RPMI8226 (cell line): ENCODE data around the gene FBN1.

Experiments used
- DNase-seq: peaks from one replicate; pipeline ENCODE4 v3.0.0-alpha.2; 2015

FBN1 gene

DNA sequence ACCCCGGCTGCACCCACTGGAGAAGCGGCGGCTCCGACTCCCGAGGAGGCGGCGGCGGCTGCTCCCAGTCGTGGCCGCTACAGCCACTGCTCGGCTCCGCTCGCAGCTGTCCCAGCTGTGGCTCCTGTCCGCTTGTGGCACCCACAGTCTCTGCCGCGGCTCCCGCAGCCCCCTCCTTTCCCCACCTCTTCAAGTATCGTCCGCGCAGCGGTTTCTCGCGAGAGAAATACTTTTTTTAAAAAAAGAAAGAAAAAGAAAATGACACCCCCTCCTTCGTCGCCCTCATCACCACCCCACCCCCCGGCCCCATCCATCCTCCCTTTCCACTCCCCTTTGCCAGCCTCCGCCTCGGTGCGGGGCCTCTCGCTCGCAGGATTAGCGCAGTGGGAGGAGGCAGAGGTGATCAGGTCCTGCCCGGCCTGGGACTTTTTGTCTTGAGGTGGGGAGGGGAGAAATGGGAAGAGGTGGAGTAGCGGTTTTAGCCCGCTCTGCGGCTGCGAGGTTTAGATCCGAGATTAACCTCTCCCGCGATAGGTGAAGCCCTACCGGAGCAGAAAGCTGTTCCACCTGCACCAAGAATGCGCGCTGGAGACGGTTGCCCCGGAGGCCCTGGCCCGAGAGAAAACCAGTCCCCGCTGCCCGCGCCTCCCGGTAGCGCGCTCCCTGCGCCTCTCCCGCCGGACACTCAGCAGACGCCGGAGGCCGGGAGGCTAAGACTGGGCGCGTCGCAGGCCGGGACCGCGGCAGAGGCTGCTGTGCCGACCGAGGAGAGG lies at the start of gene FBN1:
Gene FBN1 (minus strand): TSS at position 152 of the 773 bp plus-strand sequence. CDS start 940 bp downstream, outside the sequence.
- DNase-seq = peak; percentile 28

DNA sequence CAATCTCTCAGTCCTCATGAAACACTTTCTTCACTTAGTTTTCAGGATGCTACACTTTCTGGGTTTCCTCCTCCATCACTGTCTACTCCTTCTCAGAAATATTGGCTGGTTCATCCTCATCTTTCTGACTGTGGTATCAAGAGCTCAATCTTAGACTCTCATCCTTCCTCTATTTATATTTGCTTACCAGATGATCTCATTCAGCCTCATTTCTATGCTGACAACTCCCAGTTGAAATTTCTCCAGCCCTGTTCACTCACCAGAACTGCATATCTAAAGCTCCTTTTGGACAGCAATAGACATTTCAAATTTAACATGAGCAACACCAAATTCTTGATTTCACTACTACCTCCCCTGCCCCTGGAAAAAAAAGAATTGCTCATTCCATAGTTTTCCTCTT lies 48.0 kb upstream of the FBN1 start:
- DNase-seq = no peak

DNA sequence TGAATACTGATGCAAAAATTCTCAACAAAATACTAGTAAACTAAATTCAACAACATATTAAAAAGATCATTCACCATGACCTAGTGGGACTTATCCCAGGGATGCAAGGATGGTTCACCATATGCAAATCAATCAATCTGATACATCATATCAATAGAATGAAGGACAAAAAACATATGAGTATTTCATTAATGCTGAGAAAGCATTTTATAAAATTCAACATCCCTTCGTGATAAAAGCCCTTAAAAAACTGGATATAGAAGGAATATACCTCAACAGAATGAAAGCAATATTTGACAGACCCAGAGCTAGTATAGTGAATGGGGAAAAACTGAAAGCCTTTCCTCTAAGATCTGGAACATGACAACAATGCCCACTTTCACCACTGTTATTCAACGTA lies 43.0 kb upstream of the FBN1 start:
- no peak for DNase-seq

DNA sequence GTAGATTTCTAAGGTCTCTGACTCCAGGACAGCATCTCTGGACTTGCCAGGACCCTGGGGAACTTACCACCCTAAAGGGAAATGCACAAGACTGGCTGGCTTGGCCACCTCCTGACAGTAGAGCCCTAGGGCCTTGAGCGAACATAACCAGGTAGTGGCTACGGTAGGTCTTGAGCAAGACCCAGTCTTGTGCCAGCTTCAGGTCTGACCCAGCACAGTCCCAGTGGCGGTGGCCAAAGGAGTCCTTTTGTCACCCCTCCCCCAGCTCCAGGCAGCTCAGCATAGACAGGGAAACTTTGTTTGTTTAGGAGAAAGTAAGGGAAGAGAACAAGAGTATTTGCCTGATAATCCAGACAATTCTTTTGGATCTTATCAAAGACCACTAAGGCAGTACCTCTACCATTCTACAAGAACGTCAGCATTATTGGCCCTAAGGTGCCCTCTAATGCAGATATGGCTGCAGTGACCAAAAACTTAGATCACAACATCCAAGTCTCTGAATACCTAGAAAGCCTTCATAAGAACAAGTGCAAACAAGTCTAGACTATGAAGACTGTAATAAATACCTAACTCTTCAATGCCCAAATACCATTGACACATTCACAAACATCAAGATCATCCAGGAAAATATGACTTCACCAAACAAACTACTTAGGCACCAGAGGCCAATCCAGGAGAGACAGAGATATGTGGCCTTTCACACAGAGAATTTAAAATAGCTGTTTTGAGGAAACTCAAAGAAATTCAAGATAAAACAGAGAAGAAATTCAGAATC lies 38.7 kb upstream of the FBN1 start:
- no peak for DNase-seq

DNA sequence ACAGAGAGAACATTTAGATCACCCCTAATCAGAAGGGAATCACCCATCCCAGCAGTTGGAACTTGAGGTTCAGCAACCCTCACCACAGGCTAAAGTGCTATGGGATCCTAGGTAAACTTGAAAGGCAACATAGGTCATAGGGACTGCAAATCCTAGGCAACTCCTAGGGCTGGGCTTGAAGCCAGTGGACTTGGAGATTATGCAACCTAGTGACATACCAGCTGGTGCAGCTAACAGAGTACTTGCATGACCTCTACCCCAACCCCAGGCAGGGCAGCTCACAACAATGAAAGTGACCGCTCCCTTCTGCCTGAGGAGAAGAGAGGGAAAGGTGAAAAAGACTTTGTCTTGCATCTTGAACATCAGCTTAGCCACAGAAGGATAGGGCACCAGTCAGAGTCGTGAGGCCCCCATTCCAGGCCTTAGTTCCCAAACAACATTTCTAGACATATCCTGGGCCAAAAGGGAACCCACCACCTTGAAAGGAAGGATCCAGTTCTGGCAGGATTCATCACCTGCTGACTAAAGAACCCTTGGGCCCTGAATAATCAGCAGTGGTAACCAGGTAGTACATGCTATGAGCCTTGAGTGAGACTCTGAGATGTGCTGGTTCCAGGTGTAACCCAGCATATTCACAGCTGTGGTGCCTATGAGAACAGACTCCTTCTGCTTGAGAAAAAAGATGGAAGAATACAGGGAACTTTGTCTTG lies 37.6 kb upstream of the FBN1 start:
- DNase-seq = no peak

DNA sequence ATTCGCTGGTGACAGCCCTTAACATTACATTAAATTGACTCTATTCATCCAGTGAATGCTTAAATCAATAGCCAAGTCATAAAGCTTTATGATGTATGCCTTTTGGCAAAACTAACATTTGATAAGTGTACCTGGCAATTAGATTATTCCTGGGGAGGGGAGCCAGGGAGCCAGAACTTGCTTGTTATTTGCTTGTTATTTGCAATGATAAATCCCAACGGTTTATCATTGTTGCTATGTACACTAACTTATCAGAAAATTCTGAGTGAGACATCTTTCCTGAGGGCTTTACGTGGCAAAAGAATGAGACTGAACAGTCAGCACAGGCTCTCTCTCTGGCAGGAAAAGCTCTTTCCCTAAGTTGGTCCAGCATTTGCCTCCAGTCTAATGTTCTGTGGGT lies 35.8 kb upstream of the FBN1 start:
- no peak for DNase-seq

DNA sequence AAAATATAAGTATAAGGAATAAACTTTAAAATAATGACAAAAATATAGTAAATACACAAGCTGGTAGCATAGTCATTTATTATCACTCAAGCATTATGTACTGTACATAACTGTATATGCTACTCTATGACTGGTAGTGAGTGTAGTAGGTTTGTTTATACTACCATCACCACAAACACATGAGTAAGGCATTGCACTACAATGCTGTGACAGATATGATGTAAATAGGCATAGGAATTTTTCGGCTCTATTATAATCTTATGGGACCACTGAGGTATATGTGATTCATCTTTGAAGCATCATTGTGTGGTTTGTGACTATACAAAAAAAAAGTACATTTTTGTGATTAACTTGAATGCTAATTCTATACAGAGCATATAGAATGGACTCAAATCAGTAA lies 35.3 kb upstream of the FBN1 start:
- no peak for DNase-seq

DNA sequence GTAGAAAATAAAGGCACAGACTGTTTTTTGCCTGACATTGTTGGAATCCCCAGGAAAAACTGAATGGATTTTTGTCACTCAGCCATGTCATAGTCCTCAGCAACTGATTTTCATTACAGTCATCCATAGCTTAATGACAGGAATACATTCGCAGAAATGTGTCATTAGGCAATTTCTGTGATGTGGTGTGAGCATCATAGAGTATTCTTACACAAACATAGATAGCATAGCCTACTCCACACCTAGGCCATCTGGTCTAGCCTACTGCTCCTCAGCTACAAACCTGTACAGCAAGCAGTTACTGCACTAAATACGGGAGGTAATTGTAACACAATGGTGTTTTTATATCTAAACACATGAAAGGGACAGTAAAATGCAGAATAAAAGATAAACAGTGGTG lies 34.4 kb upstream of the FBN1 start:
- no peak for DNase-seq

DNA sequence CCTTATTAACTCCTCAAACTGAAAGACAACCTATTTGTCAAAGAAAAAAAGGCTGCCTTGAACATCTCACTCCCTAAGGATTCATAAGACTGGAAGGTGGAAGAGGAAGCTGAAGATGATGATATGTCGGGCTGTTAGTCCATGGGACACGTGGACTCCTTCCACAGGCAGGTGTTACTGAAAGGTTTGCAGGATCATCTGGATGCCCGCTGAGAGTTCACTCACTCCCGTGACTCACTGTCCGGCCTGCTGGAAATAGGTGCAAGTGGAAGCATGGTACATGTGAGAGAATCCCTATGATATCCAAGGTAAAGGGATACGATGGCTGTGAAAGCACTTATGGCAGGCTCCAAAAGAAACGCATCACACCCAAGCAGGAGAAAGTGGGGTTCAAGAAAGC lies 33.3 kb upstream of the FBN1 start:
- DNase-seq = no peak

DNA sequence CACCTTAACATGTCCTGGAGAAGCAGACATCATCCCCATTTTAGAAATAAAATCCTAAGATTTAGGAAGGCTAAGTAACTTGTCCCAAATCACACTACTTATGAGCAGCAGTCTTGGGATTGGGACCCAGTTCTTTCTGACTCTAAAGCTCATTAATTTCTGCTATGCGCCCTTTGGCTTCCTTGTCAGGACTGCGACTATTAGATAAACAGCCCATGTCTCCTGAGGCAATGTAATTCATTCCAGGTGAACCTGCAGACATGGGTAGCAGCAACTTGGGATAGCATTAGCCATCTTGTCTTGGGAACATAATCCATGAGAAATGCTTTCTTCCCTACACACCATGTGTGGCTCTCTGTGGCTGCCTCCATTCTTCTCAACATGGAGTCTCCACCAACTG lies 32.3 kb upstream of the FBN1 start:
- DNase-seq = no peak

DNA sequence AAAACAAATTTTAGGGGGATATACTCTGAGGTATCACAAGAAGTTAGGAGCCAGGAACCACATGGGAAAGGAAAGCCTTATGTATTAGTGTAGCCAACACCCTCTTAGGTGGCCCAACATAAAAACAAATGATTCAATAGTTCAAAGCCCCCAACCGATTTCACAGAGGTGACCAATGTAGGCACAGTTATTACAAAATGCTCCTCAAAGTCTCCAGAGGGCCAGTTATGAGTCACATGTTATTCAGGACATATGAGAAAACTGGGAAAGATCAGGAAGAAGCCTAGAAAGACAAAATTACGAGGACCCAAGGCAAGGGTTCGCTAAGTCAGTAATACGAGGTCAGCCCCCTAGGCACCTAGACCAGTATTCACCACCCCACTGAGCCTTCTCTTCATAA lies 29.9 kb upstream of the FBN1 start:
- no peak for DNase-seq

DNA sequence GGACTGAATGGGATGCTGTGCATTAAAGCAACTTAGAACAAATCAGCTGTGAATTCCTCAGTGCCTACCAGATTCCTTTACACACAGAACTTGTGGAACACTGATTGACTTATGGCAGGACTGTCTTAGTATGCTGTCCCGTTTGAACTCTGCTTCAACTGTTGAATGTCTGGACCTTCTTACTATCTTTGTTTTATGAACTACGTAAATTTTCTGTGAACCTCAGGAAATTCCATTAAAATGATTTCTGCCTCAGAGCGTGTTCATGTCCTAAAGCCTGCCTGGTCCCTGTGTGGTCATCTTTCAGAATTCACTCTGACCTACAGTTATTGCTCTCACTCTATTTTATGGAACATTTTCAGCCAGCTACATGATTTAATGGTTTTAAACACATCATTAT lies 29.4 kb upstream of the FBN1 start:
- no peak for DNase-seq

DNA sequence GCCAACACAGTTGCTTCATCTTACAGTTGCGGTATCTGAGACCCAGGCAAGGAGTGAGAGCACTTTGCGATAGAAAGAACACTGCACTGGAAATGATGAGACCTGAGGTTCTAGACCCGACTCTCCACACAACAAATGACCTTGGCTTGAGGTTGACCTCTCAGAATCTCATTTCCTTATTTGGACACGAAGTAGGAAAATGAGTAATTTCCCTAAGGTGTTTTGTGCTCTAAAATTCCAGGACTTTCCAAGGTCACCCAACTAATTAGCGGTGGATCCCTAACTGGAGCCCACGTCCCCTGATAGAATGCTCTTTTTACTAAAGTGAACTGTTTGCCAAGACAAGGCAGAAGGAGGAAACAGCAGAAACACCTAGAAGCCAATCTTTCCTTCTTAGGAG lies 26.7 kb upstream of the FBN1 start:
- DNase-seq = no peak

DNA sequence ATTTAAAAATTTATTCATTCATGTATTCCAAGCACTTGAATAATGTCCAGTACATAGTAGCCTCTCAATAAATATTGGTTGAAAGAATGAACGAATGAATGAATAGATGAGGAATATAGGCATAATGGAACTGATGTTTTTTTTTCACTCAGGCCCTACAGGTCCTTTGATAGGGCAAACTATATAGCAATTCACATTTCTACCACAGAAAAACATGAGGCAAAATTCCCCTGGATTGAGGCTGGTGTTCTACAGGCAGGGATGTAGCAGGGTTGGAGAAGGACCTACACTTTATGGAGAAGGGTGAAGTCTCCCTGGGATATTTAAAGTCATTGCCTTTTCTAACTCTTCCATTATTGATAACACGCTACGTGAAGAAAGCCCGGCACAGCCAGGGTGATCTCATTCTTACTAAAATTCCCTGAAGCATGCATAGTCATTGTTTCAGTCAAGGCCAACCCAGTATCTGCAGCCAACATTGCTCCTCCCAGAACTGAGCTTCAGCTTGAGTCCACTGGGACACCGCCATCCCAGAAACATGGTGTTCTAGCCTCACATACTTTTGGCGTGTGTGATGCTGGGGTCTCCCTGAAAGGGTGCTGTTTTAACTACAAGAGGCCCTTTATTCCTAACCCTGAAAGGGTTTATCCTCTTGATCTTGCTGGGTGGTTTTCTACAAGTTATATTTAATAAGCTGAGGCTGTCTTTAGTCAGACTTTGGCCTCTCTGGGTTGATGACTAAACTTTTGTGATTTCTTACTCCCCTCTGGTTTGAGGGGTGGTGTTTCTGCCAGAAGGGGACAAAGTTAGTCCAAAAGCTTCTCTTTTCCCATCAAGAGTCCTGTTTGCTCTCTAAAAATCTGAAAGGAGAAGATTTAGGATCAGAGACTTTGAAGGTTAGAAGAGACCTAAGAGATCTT lies 25.9 kb upstream of the FBN1 start:
- no peak for DNase-seq

DNA sequence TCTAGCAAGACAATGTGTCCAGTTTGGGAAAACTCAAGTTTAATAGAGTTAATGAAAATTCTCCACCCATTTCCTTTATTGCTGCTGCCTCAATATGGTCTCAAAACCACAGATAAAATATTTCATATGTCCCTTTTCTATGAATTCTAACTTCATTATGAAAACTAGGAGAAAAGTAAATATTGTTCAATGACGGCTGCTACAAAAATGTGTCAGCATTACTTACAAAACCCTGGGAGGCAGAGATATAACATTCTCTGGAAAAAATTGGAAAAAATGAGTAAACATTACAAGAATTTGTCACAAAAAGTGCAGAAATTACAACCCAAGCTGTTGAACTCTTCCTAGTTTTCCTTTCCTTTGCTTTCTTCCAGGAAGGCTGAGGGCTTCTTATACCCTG lies 22.2 kb upstream of the FBN1 start:
- DNase-seq = no peak

DNA sequence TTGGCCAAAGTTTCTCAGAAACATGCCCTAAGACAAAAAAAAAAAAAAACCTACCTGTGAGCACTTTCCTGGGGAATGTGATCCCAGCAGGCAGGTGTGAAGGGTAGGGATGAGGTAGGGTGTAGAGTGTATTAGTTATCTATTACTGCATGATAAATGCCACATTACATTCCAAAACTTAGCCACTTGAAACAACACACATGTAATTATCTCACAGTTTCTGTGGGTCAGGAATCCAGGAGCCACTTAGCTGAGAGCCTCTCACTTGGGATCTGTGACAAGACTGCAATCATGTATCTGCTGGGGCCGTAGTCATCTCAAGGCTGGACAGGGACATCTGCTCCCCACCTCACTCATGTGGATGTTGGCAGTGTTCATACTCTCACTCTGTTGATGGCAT lies 18.9 kb upstream of the FBN1 start:
- DNase-seq = no peak

DNA sequence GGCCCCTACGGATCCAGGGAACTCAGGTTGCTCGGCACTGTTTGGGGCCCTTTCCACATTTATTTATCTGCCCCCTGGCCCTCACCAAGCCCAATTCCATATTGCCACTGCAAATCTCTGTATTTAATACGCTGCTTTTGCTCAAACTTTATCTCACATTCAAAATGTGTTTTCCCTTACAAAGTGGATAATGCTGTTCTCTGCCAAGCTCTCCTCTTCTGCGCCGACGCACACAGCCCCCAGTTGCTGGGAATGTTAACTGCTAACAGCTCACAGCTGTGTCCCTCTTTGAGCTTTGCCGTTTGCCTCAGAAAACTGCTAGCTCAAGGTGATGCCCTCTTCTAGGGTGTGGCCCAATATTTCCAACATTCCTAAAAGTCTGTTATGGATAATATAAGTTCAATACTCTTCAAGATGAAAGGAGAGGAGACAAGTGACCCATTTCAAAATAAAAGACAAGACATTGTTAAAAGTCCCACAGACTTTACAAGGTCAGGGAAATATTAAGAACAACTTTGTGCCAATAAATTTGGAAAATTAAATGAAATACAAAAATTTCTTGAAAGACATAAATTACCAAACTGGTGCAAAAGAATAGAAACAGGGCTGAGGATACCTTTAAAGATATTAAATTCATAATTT lies 12.6 kb upstream of the FBN1 start:
- DNase-seq = no peak

DNA sequence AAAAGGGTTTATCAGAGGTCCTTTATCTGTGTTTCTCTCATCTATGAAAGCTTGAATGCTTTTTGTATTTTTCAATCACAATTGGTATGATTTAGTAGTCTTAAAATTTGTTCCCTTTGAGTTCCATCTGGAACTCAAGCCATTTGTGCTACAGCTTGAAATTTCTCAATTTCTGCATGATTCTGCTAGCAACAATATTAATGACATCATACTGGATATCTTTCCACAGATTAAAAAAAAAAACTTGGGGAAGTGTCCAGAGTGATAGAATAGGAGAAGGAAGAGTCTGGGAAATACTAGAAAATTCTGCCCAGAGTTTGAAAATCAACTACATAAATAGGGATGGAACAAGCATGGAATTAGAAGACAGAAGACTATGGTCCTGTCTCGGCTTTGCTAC lies 9.3 kb upstream of the FBN1 start:
- DNase-seq = no peak

DNA sequence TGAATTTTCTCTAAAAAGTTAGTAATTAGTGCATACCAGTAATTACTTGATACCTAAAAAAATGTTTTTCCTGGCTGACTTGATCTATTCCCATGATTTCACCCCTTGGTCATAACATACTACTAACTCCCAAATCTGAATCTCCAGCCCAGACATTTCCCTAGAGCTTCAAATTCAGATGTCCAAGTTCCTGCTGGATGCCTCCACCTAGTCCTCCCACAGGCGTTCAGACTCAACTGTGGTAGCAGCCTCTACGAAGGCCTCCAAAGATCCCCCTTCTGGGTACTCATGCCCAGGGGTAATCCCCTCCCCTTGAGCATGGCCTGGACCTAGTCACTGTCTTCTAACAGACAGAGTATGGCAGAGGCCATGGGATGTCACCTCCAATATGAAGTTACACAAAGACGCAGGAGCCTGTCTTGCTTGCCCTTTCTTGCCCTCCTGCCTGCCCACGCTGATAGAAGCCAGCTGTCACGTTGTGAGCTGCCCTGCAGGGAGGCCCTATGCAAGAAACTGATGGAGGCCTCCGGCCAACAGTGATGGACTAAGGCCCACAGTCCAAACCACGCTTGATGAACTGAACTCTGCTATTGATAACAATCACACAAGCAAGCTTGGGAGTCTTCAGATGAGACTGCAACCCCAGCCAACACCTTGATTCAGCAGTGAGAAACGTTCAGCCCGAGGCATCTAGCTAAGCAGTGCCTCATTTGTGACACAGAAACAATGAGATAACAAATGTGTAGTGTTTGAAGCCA lies 8.6 kb upstream of the FBN1 start:
- no peak for DNase-seq

DNA sequence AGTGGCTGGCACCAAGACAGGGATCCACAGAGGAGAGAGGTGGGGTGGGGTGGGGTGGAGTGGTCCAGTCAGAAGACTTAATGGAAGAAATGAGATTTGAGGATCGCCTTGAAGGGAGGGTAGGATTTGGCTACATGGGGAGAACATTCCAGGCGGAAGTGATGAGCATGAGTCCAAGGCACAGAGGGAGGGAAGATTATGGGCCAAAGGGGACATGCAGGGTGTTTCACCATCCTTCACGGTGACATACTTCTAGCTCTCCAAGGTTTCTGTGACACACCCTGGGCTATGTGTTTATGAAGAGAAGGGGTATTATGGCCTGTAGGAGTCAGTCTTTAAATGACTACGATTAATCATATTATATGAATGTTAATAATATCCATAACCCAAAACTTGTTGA lies 7.7 kb upstream of the FBN1 start:
- no peak for DNase-seq

DNA sequence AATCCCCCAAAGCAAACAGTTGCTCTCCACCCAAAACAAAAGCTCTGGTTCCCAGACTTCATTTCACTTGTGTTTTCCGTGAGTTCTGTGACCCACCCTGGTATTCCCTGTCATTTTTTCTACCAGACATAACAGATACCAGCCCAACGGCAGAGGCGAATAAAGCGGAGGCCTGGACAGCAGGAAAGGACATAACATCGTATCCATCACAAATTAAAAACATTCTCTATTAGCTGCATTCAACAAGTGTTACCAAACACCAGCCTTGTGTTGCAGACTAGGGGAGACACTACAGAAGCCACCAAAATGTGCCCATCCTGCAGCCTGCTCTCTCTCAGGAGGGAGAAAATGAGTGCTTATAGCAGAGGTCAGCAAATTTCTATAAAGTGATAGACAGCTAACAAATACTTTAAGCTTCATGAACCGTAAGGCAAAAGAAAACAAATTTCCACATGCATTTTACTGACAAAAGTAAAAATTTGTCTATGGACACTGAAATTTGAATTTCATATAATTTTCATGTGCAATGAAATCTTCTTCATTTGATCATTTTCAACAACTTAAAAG lies 7.1 kb upstream of the FBN1 start:
- no peak for DNase-seq
